SJCRH30 (cell line): ENCODE results near the gene WARS2. TPM values are rescaled to one million over a fixed set of nuclear protein-coding genes. Genes with fewer than 3 reads are reported as not detected.

Experiments
- DNase-seq, 2 experiments: peaks; one replicate each; pipeline ENCODE4 v3.0.0-alpha.2; 2015 to 2020
- H3K27ac ChIP-seq: fragments of 250-450 bp; sonication (Bioruptor Pico); 2 replicates; pipeline ENCODE4 v1.5.1; 2020; ENCODE audit warnings: mild to moderate bottlenecking, moderate library complexity
- H3K27me3 ChIP-seq: fragments of 250-450 bp; sonication (Bioruptor Pico); 2 replicates; pipeline ENCODE4 v1.5.1; 2020; ENCODE audit warnings: mild to moderate bottlenecking, moderate library complexity
- H3K36me3 ChIP-seq: fragments of 250-450 bp; sonication (Bioruptor Pico); 2 replicates; pipeline ENCODE4 v1.5.1; 2020; ENCODE audit warnings: mild to moderate bottlenecking, moderate library complexity
- H3K4me1 ChIP-seq: fragments of 250-450 bp; sonication (Bioruptor Pico); 2 replicates; pipeline ENCODE4 v1.5.1; 2020; ENCODE audit warnings: mild to moderate bottlenecking, moderate library complexity
- H3K4me3 ChIP-seq: fragments of 250-450 bp; sonication (Bioruptor Pico); 2 replicates; pipeline ENCODE4 v1.5.1; 2020; ENCODE audit warnings: mild to moderate bottlenecking, moderate library complexity
- H3K9me3 ChIP-seq: fragments of 250-450 bp; sonication (Bioruptor Pico); replicated peaks from 2 replicates; pipeline ENCODE4 v1.5.1; 2020; ENCODE audit warnings: mild to moderate bottlenecking, moderate library complexity
- total RNA-seq: library from RNA; depleted of rRNA; stranded (reverse); fragments of >200 nt; shearing (Covaris generic); gene quantifications from 2 replicates; pipeline ENCODE4 v1.2.3, GENCODE V29; 2014

The WARS2 gene
- total RNA-seq, 1 experiment from 2014 or later: 24.5 TPM

GRCh38 chr1:119116725-119117124, 23.7 kb downstream of the WARS2 start:
- H3K9me3 ChIP-seq: no peaks in the 10 kb centered on the region
- H3K36me3 ChIP-seq: no peaks in the 10 kb centered on the region
- no peak overlapping the region for H3K4me3 ChIP-seq
- no peak overlapping the region for H3K27ac ChIP-seq
- H3K27me3 ChIP-seq: no peaks in the 10 kb centered on the region
- DNase-seq: no peak
- H3K4me1 ChIP-seq: no peaks in the 10 kb centered on the region

GRCh38 chr1:119115736-119116135, 24.7 kb downstream of the WARS2 start:
- H3K9me3 ChIP-seq: 0 out of 2 replicates have a peak, but pooled peaks cover 3% of the 10 kb centered on the region
- no peak overlapping the region for H3K4me3 ChIP-seq
- no peak overlapping the region for H3K27ac ChIP-seq
- no peak for DNase-seq
- H3K4me1 ChIP-seq: no peaks in the 10 kb centered on the region
- no peaks in the 10 kb centered on the region for H3K27me3 ChIP-seq
- no peaks in the 10 kb centered on the region for H3K36me3 ChIP-seq

DNA sequence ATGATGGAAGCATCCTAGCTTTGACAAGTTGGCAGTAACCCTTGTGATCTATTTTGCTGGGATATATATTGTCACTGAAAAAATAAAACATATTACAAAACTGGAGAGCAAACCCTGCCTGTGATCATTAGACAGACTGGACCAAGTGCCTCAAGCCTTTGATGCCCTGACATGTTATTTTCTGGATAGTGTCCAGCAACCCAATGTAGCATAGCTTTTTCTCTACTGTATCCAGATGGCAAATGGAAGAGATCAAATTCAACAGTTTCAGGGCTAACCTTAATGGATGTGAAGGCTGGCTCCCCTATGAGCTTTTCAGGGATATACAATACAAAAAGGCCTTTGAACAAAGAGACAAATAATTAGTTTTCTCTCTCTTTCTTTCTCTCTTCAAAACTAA, 25.1 kb downstream of the WARS2 start:
- H3K27me3 ChIP-seq: no peaks in the 10 kb centered on the region
- H3K4me1 ChIP-seq: no peaks in the 10 kb centered on the region
- no peaks in the 10 kb centered on the region for H3K36me3 ChIP-seq
- H3K27ac ChIP-seq: no peak overlapping the region
- H3K9me3 ChIP-seq: 0 out of 2 replicates have a peak, but pooled peaks cover 4% of the 10 kb centered on the region
- H3K4me3 ChIP-seq: no peak overlapping the region
- DNase-seq: peak in 1 of 2 experiments; percentile 28

DNA sequence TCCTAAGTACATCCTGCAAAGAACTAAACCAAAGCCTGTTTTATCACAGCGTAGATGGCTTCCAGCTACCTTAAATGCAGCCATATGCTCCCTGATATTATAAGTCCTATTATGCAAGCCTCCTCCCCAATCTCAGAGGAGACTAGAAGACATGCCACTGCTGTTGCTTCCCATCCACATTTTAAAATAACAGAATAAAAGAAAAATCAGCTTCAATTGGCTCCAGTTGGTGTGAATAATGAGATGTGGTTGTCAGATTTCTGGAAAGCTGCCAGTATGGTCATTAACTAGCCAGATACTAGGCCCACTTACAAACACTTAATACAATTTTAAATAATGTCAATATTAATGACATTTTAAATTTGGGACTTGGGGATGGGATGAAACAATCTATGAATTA, 25.7 kb downstream of the WARS2 start:
- Histone ChIP-seq H3K4me1 (no peaks in the 10 kb centered on the region), H3K9me3 (0 out of 2 replicates have a peak, but pooled peaks cover 4% of the 10 kb centered on the region), H3K27me3 (no peaks in the 10 kb centered on the region), H3K27ac (no peak overlapping the region), H3K36me3 (no peaks in the 10 kb centered on the region), H3K4me3 (no peak overlapping the region)
- DNase-seq: no peak

DNA sequence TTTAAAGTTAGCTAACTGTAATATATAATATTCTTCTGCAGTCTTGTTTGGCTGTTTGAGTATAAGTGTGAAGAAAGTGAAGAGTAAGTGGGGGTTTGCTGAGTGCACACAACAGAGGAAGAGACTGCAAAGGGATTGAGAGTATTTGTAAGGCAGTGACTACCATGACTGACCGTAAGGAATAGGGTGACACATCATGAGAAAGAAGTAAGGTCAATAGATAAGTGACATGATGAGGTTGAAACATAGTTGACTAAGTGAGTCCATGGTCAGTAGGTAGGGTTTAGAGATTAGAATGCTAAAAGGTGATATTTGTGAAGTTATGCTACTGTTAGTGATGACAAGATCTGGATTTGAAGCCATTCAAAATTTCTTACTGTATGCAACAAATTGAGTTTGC, 27.7 kb downstream of the WARS2 start:
- DNase-seq: no peak
- Histone ChIP-seq H3K27ac (no peak overlapping the region), H3K27me3 (no peaks in the 10 kb centered on the region), H3K9me3 (0 out of 2 replicates have a peak, but pooled peaks cover 4% of the 10 kb centered on the region), H3K4me1 (no peaks in the 10 kb centered on the region), H3K4me3 (no peak overlapping the region), H3K36me3 (no peaks in the 10 kb centered on the region)

DNA sequence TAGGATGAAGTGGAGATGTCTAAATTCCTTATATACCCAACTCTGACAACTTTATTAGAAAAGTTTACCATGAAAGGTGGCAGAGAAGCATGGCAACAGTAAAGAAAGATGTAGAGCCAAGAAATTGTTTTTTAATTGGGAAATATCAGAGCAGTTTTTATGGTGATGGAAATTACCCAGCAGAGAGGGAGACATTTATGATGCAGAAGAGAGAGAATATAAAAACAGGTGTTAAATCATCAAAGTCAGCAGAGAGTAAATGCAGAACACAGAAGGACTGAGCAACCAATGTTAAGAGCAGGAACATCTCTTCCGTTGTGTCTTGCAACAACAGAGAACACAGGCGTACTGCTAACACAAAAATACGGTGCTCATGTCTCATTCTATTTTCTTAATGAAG, 28.2 kb downstream of the WARS2 start:
- Histone ChIP-seq H3K4me3 (no peak overlapping the region), H3K4me1 (no peaks in the 10 kb centered on the region), H3K9me3 (0 out of 2 replicates have a peak, but pooled peaks cover 4% of the 10 kb centered on the region), H3K36me3 (no peaks in the 10 kb centered on the region), H3K27ac (no peak overlapping the region), H3K27me3 (no peaks in the 10 kb centered on the region)
- DNase-seq: no peak

- Histone ChIP-seq H3K27me3 (no peaks in the 10 kb centered on the region), H3K4me1 (no peaks in the 10 kb centered on the region), H3K27ac (no peak overlapping the region), H3K9me3 (0 out of 2 replicates have a peak, but pooled peaks cover 4% of the 10 kb centered on the region), H3K36me3 (no peaks in the 10 kb centered on the region), H3K4me3 (no peak overlapping the region)
- no peak for DNase-seq
These were observed 31.5 kb downstream of the WARS2 start for GRCh38 chr1:119108988-119109387.

DNA sequence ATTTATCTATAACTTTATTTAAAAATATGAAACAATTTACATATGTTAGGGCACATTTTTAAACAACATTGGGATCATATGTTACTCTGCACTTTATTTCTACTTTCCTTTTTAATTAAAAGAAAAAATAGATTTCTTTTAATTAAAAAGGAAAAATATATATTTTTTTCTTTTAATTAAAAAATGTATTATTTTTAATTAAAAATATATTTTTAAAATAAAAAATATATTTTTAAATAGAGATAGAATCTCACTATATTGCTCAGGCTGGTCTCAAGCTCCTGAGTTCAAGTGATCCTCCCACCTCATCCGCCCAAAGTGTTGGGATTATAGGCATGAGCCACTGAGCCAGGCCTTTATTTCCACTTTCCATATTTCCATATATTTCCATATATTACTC, 36.7 kb downstream of the WARS2 start:
- no peak for DNase-seq
- H3K27ac ChIP-seq: no peak overlapping the region
- no peaks in the 10 kb centered on the region for H3K36me3 ChIP-seq
- no peaks in the 10 kb centered on the region for H3K27me3 ChIP-seq
- H3K4me3 ChIP-seq: no peak overlapping the region
- H3K9me3 ChIP-seq: no peaks in the 10 kb centered on the region
- H3K4me1 ChIP-seq: no peaks in the 10 kb centered on the region

DNA sequence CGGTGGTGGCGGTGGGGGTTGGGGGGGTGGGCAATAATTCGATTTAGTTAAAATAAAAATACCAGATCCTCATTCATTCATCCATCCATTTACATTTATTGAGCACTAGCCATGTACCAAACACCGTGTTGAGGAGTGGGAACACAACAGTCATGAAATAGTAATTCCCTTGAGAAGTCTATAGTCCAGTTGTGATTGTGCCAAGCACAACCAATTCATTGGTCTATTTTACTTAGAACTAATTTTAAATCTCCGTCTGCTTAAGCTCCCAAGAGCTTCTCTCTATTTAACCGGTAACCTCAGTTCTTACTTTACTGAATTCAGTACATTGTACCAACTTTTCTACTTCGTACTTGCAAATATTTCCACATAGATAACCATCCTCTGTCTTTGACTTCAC, 38.4 kb downstream of the WARS2 start:
- Histone ChIP-seq H3K36me3 (no peaks in the 10 kb centered on the region), H3K27ac (no peak overlapping the region), H3K9me3 (no peaks in the 10 kb centered on the region), H3K27me3 (no peaks in the 10 kb centered on the region), H3K4me3 (no peak overlapping the region), H3K4me1 (peaks cover 8% of the 10 kb centered on the region)
- no peak for DNase-seq

GRCh38 chr1:119101563-119101962, 38.9 kb downstream of the WARS2 start:
- no peak for DNase-seq
- no peaks in the 10 kb centered on the region for H3K27me3 ChIP-seq
- H3K27ac ChIP-seq: no peak overlapping the region
- no peaks in the 10 kb centered on the region for H3K9me3 ChIP-seq
- H3K36me3 ChIP-seq: no peaks in the 10 kb centered on the region
- H3K4me3 ChIP-seq: no peak overlapping the region
- H3K4me1 ChIP-seq: peaks cover 11% of the 10 kb centered on the region

GRCh38 chr1:119099775-119100174, 40.7 kb downstream of the WARS2 start:
- no peak overlapping the region for H3K4me3 ChIP-seq
- DNase-seq: no peak
- no peak overlapping the region for H3K27ac ChIP-seq
- no peaks in the 10 kb centered on the region for H3K27me3 ChIP-seq
- H3K9me3 ChIP-seq: no peaks in the 10 kb centered on the region
- peaks cover 11% of the 10 kb centered on the region for H3K4me1 ChIP-seq
- H3K36me3 ChIP-seq: no peaks in the 10 kb centered on the region

DNA sequence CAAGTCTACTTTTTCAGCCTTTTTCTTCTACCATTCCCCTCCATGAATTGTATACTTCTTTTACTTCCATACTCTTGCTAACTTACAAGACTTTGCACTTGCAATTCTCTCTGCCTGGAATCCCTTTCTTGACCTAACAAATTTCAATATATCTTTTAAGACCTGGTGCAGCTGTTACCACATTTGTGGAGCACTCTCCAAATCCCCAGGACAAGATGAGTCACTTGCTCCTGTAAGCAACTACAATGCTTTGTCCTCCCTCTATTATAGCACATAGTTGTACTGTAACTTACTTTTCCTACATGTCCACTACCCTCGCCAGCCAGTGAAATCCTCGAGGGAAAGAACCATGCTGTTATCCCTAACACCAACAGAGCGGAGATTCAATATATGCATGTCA, 43.1 kb downstream of the WARS2 start:
- H3K27ac ChIP-seq: peak overlapping the region; percentile 19; the same call in 1 of the 2 replicates

DNA sequence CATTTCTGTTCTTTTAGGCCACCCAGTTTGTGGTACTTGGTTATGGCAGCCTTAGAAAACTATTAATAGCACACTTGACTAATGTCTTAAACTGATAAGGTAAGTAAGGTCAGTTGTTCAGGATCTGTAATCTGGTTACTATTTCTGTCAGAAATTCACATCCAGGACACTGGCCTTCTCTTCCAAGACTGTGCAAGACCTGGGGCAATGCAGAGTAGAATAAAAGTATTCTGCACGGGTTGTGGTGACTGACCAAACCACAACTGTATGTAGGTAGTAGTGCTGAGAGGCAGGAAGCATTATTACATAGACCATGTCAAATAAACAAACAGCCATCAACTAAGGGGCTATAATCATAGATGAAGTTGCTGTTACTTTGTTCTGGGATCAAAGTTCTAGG, 46.7 kb downstream of the WARS2 start:
- no peak overlapping the region for H3K4me3 ChIP-seq
- peak in 1 of 2 experiments; percentile 18 for DNase-seq

More for the DNA sequence above, 43.1 kb downstream of the WARS2 start:
- peak; percentile 56 to 79 for DNase-seq
- Histone ChIP-seq H3K9me3 (no peaks in the 10 kb centered on the region), H3K36me3 (no peaks in the 10 kb centered on the region), H3K4me3 (no peak overlapping the region), H3K27me3 (no peaks in the 10 kb centered on the region), H3K4me1 (peaks cover 11% of the 10 kb centered on the region)

DNA sequence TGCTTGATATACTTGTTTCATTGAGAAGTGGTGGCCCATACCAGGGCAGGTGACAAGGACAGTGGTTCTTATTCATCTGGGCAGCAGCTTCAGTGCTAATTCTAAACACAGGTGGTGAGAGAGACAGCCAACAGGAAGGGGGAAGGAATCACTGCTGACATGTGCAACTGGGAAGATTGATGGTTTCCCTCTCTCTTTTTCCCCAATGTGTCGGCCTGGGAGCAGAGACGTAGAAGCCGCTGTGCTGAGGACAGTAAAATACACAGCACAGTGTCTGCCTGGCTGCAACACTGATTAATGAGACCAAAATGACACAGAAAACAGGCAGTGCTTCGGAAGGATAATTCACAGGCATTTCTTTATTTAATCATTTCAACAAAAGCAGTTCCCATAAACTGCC, 48.8 kb downstream of the WARS2 start:
- no peak for DNase-seq
- Histone ChIP-seq H3K36me3 (no peaks in the 10 kb centered on the region), H3K27ac (no peak overlapping the region), H3K4me1 (no peaks in the 10 kb centered on the region; the same call in 1 of the 2 replicates), H3K4me3 (no peak overlapping the region), H3K9me3 (no peaks in the 10 kb centered on the region), H3K27me3 (no peaks in the 10 kb centered on the region)

More for the DNA sequence above, 46.7 kb downstream of the WARS2 start:
- H3K36me3 ChIP-seq: no peaks in the 10 kb centered on the region
- H3K4me1 ChIP-seq: peaks cover 11% of the 10 kb centered on the region
- no peak overlapping the region for H3K27ac ChIP-seq
- H3K9me3 ChIP-seq: no peaks in the 10 kb centered on the region
- no peaks in the 10 kb centered on the region for H3K27me3 ChIP-seq

DNA sequence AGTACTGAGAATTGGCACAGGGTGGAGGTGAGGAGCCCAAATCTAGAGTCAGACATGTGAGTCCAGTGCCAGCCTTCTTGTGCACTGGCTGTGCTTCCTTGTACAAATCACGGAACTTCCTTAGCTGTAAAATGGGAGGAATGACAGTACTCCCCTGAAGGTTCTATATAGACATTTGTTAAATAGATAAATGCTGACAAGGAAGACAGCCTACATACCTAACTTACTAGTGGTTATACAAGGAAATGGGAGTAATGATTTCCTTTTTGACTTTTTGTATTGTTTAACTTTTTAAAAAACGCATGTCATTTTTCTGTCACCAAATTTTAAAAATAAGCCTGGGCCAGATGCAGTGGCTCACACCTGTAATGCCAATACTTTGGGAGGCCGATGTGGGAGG, 50.2 kb downstream of the WARS2 start:
- no peaks in the 10 kb centered on the region for H3K9me3 ChIP-seq
- H3K36me3 ChIP-seq: no peaks in the 10 kb centered on the region
- no peak overlapping the region for H3K4me3 ChIP-seq
- no peak for DNase-seq
- H3K27ac ChIP-seq: no peak overlapping the region
- no peaks in the 10 kb centered on the region for H3K27me3 ChIP-seq
- no peaks in the 10 kb centered on the region; the same call in 1 of the 2 replicates for H3K4me1 ChIP-seq

- no peaks in the 10 kb centered on the region for H3K27me3 ChIP-seq
- H3K4me1 ChIP-seq: no peaks in the 10 kb centered on the region
- H3K4me3 ChIP-seq: no peak overlapping the region
- no peaks in the 10 kb centered on the region for H3K36me3 ChIP-seq
- no peak for DNase-seq
- no peaks in the 10 kb centered on the region for H3K9me3 ChIP-seq
- no peak overlapping the region for H3K27ac ChIP-seq
These were observed 53.6 kb downstream of the WARS2 start for GRCh38 chr1:119086830-119087229.
